ENCODE data around the gene PCDH9. TPM values are rescaled to one million over a fixed set of nuclear protein-coding genes. Genes with fewer than 3 reads are reported as not detected.

Gene PCDH9
- total and polyA plus RNA-seq, 2 of the 13 experiments (the other 11 are each of a cell fraction or from before 2014, with no cell fraction given), result 0.09 TPM; not detected in 1

GRCh38 chr13:66567899-66568612 is 662.1 kb downstream of the PCDH9 start:
- in situ Hi-C loops (cut with HindIII; ENCODE audit: extremely low pct_ligation_motif_present, low pct_unique_long_range_greater_than_20kb), result no loop called here
- Histone ChIP-seq H2AFZ (ENCODE audit: low read length) (no peak overlapping the region), H3K27ac (ENCODE audit: extremely low read length, insufficient read depth, low read length) (no peak overlapping the region), H3K79me2 (ENCODE audit: insufficient read depth, low read length) (no peaks in the 10 kb centered on the region), H3K4me3 (replicated peaks in 1 of 3; ENCODE audit: insufficient read depth in 1 of 3, low read depth in 2 of 3, low read length in 3 of 3) (no peak overlapping the region), H3K9ac (ENCODE audit: insufficient read depth, low read depth, low read length) (no peak overlapping the region), H3K27me3 (ENCODE audit: control insufficient read depth in 1 of 2, insufficient read depth in 2 of 2, low read length in 2 of 2) (no peaks in the 10 kb centered on the region), H4K20me1 (ENCODE audit: insufficient read depth, low read length) (no peaks in the 10 kb centered on the region), H3K4me2 (ENCODE audit: low read depth, low read length) (no peak overlapping the region), H3K9me3 (ENCODE audit: low read length) (no peaks in the 10 kb centered on the region), H3K4me1 (ENCODE audit: insufficient read depth, low read length) (no peaks in the 10 kb centered on the region), H3K36me3 (replicated peaks in 1 of 2; ENCODE audit: control insufficient read depth in 1 of 2, insufficient read depth in 2 of 2, low read length in 2 of 2) (no peaks in the 10 kb centered on the region)
- no peak for FAIRE-seq
- no peak for TF ChIP-seq ZNF816 (CRISPR knock-in tag; IDR thresholded peaks at IDR 0.05; ENCODE audit: borderline replicate concordance)
- no peak for TF ChIP-seq ARID4A (CRISPR knock-in tag; IDR thresholded peaks at IDR 0.05; ENCODE audit: borderline replicate concordance)
- no peak for TF ChIP-seq SMC3 (IDR thresholded peaks at IDR 0.05; ENCODE audit: low read length)
- no peak for TF ChIP-seq MTERF4 (CRISPR knock-in tag; IDR thresholded peaks at IDR 0.05)
- TF ChIP-seq FOXM1 (CRISPR knock-in tag; IDR thresholded peaks at IDR 0.05), result no peak
- TF ChIP-seq RARG (CRISPR knock-in tag; IDR thresholded peaks at IDR 0.05; ENCODE audit: low read depth), result no peak
- TF ChIP-seq THAP11 (CRISPR knock-in tag; IDR thresholded peaks at IDR 0.05), result no peak
- no peak for TF ChIP-seq ZSCAN9 (CRISPR knock-in tag; IDR thresholded peaks at IDR 0.05; ENCODE audit: borderline replicate concordance)
- TF ChIP-seq MXD1 (CRISPR knock-in tag; IDR thresholded peaks at IDR 0.05), result no peak
- TF ChIP-seq HNF1B (CRISPR knock-in tag; IDR thresholded peaks at IDR 0.05), result no peak
- TF ChIP-seq ATAD3A (CRISPR knock-in tag; IDR thresholded peaks at IDR 0.05), result no peak
- no peak for TF ChIP-seq MEIS2 (CRISPR knock-in tag; IDR thresholded peaks at IDR 0.05)
- TF ChIP-seq ZNF501 (CRISPR knock-in tag; IDR thresholded peaks at IDR 0.05), result no peak
- no peak for TF ChIP-seq ZNF576 (CRISPR knock-in tag; IDR thresholded peaks at IDR 0.05)
- TF ChIP-seq ZNF672 (CRISPR knock-in tag; IDR thresholded peaks at IDR 0.05), result no peak
- no peak for TF ChIP-seq KLF16 (CRISPR knock-in tag; IDR thresholded peaks at IDR 0.05)
- no peak for TF ChIP-seq ZNF567 (CRISPR knock-in tag; IDR thresholded peaks at IDR 0.05; ENCODE audit: borderline replicate concordance)
- no peak for TF ChIP-seq ZNF749 (CRISPR knock-in tag; IDR thresholded peaks at IDR 0.05; ENCODE audit: borderline replicate concordance)
- ATAC-seq, result no peak
- ChIA-PET POLR2A (no interaction called here), CTCF (ENCODE audit: low intra/inter-chr PET ratio, low total read pairs) (no interaction called here)
- intact Hi-C loops (cut with micrococcal nuclease; ENCODE audit: unreplicated experiment), result no loop called here
- no TSS peak for BruUV-seq (replicated peaks)
- no peak for DNase-seq (ENCODE audit: low spot score)
- WGBS (ENCODE audit: low lambda C conversion rate), result 32% methylated on average over 5 of the region's 5 CpGs
